ENCODE results near the gene ATXN1.

Gene ATXN1

DNA sequence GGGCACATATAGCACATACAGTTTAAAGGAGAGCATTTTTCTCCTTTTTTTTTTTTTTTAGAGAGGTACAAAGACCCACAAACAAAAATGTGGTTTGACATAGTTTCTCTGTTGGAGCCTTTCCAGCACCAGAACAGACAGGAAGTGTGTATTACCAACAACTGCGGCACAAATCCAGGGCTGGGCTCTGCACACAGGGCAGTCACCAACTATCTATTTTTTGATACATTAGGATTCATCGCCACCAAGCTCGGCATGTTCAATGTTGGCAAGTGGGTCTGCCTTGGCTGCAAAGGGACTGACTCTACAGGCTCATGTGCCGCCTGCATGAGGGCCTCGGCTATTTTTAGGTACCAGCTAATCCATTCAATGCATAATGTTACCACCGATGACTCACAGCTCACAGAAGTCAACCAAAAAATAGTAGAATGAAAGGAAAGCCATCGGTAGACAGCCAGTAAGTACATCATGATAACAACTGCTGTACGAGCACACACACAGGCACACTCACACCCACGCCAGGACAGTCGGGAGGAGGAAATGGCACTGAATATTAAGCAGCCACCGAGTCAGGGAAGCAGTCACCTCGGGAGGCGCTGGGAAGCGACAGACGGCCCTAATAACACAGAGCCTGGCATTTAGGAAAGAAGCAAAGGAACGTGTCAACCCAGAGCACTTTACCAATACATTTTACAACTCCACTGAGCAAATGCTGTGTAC, 441.3 kb downstream of the ATXN1 start:
- no peak for FAIRE-seq

GRCh38 chr6:16318953-16319720, 442.1 kb downstream of the ATXN1 start:
- FAIRE-seq: no peak

DNA sequence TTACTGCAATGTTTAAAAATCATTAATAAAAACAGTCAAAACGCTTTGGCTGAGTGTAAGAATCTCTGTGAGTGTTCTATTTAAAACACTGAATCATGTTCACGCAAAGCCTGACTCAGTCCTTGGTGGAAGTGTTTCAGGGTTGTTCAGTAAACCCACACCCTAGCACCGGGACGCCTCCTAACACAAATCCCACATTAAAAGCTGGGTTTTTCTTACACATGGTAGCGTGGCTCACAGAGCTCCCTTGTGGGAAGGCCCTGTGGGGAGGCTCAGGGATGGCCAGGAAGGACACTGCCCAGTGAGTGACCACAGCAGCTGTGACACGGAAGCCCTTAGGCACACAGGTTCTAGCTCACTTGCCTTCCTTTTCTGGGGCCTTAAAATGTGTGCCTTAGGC, 442.7 kb downstream of the ATXN1 start:
- no peak for FAIRE-seq

DNA sequence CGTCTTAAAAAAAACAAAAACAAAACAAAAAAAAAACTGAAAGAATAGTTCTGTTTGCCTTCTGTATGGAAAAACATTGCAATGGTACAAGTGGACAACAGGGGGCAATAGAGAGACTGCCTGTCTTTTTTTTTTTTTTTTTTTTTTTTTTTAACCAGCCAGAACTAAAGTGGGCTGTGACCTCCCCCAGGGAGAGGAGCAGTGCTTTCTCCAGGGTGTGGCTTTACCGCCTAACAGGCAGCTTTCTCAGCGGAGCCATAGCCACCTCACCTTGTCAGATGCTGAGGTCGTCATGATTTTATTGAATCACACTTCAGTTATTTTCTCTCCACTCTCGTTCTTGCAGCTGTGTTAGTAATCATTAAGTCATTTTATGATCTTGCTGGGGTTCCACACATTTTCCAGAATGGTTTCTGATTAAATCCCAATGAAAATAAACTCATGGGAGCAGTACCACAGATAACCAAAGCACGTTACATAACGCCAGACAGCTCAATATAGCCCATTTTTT, 444.5 kb downstream of the ATXN1 start:
- FAIRE-seq: no peak

- FAIRE-seq: no peak
Measured at GRCh38 chr6:16314296-16314695, 447.0 kb downstream of the ATXN1 start.

- no peak for FAIRE-seq
Measured at GRCh38 chr6:16313732-16314131, 447.5 kb downstream of the ATXN1 start.

GRCh38 chr6:16311763-16312162, 449.5 kb downstream of the ATXN1 start:
- FAIRE-seq: no peak

DNA sequence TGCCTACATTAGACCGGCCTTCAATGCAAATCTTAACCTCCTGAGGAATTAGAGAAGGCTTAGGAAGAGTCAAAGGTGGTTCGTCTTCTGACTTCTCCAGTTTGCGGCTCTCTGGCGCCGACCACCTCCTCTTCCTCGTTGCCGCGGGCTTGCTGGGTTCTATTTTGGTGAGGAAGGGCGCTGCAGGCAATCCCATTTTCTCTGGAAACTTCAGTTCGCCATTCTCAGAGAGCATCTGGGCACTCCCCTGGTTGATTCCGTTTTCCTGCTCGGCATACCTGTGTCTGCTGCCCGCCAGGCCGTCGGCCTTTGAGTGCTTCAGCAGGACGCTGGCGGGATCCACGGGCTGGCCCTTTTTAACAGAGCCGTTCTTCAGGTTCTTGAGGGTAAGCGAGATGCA, 454.9 kb downstream of the ATXN1 start:
- FAIRE-seq: no peak

DNA sequence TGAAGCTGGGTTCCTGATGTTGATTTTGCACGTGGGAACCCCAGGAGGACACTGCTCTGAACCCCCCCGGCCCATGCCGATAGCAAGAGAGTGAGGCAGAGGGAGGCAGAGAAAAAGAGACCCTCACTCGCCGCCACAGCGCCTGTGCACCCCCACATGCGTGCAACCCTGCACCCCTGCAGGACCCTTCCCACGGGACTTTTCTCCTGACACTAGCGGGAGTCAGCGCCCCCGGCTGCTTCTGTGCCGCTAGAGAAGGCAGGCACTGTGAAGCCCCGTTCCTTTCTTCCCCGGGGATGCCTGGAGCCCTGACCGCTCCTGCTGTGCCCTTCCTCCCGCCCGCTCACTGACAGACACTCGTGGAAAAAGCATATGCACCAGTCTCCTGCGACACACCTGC, 455.5 kb downstream of the ATXN1 start:
- no peak for FAIRE-seq

DNA sequence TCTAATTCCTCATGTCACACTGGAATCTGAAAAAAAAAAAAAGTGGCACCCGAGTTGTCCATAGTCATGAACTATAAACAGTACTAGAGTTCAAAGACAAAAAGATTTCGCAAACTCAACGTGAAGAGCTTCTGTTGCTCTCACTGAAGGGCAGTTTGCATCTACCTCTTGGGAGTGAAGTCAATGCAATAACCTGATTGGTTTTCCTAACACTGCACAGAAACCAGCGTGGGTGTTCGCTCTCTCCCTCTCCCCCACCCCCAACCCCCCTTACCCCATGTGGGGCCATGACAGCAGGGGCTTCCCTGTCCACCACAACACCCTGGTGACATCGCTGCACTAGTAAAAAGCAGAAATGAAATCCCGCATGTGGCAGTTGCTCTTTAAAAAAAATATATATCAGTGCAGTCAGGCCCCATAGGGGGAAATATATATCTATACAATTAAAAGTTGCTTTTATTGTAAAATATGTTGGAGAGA, 456.0 kb downstream of the ATXN1 start:
- no peak for FAIRE-seq

- FAIRE-seq: no peak
Measured at GRCh38 chr6:16302721-16303552, 458.3 kb downstream of the ATXN1 start.

GRCh38 chr6:16301511-16301910, 459.7 kb downstream of the ATXN1 start:
- no peak for FAIRE-seq

DNA sequence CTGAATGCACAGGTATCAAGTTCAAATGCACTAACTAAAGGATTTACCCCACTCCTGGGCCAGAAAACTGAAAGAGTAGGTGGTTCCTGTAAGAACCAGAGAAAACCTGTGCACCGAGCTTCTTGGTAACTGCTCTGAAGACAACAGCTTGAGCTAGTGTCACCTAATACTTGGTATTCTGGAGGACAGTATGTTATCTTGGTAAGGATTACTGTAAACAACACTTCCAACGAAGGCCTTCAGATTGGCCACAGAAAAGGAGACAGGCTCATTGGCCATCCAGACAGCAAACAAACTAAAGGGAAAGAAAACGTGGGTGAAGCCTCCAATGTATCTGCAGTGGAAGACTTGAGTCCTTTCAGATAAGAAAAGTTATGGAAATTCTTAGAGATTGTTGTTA, 461.4 kb downstream of the ATXN1 start:
- no peak for FAIRE-seq

DNA sequence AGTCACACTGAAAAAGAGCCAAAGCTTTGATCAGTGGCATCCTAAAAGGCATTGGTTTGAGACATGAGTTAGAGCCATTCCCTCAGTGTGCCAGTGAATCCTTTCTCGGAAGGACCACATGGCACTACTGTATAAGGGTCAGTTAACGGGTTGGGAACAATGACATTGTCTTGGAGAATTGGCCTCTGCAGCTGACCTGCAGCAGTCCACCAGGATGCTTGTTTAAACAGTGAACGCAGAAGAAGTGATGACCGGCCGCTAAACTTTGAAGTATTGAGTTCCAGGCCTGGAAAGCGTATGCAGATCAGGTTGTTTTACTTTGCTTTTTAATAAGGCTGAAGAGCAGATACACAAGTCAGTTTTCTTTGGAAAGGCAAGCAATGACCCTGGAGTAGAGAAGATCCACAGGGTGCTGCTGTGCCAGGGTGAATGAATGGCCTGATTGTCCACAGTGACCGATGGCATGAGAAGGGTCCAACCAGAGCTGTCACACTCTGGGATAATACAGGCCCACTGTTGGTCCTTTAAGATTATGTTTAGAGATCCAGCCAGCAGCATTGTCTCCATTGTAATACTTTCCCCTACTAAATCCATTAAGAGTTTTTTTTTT, 465.1 kb downstream of the ATXN1 start:
- no peak for FAIRE-seq

GRCh38 chr6:16295471-16295870, 465.8 kb downstream of the ATXN1 start:
- FAIRE-seq: no peak

GRCh38 chr6:16295060-16295459, 466.2 kb downstream of the ATXN1 start:
- no peak for FAIRE-seq

GRCh38 chr6:16294371-16294770, 466.9 kb downstream of the ATXN1 start:
- FAIRE-seq: no peak

- no peak for FAIRE-seq
Measured at GRCh38 chr6:16292942-16293341, 468.3 kb downstream of the ATXN1 start.

GRCh38 chr6:16292432-16292831, 468.8 kb downstream of the ATXN1 start:
- FAIRE-seq: no peak

DNA sequence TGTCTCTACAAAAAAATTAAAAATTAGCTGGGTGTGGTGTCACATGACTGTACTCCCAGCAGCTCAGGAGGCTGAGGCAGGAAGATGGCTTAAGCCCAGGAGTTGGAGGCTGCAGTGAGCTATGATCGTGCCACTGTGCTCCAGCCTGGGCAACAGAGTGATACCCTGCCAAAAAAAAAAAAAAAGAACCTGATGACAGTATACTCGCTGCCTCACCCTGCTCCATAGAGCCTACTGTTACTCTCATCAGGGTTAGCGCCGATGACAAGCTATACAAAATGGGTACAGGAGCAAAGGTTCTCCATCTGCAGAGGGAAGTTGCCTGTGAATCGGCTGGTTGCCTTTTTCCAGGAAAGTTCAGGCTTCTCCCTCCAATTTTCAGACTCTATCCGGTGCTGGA, 469.5 kb downstream of the ATXN1 start:
- FAIRE-seq: no peak

GRCh38 chr6:16288163-16288562, 473.1 kb downstream of the ATXN1 start:
- no peak for FAIRE-seq

DNA sequence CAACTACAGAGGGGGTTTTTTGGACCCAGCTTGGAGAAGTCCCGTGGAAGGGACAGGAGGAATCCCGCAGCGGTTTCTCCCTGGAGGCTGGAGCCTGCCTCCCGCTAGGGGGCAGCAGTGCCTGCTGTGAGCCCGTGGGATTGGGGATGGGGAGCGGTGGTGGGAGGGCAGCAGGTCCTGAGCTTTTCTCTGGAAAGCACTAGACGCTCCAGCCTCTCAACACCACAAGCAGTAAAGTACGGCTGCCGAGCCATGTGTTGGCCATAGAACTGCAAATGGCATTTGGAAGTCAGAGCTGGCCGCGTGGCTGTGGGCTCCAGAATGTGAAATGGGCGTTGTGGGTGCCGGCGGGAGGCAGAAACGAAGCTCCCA, 475.1 kb downstream of the ATXN1 start:
- no peak for FAIRE-seq
